Loucy (cell line): ENCODE measurements around the gene AIF1.

Experiments used
- H2AFZ ChIP-seq: fragments of 200-600 bp; sonication (generic); 2 replicates; pipeline ENCODE4 v1.6.0; 2016; ENCODE audit warnings: antibody characterized with exemption, mild to moderate bottlenecking, low read length, moderate library complexity
- H3F3A ChIP-seq: fragments of 200-600 bp; 2 replicates; pipeline ENCODE4 v1.6.0; 2016; ENCODE audit warnings: antibody characterized with exemption, low read depth, mild to moderate bottlenecking
- H3K27me3 ChIP-seq: fragments of 200-600 bp; sonication (generic); 2 replicates; pipeline ENCODE4 v1.6.1; 2014; ENCODE audit warnings: low read length, mild to moderate bottlenecking; ENCODE audit not compliant: insufficient read depth, poor library complexity, severe bottlenecking
- H3K36me3 ChIP-seq: fragments of 200-600 bp; sonication (generic); 2 replicates; pipeline ENCODE4 v1.6.1; 2016; ENCODE audit warnings: low read length; ENCODE audit not compliant: insufficient read depth
- H3K4me1 ChIP-seq: fragments of 200-600 bp; sonication (generic); 2 replicates; pipeline ENCODE4 v1.5.1; 2014; ENCODE audit warnings: low read length, mild to moderate bottlenecking; ENCODE audit not compliant: insufficient read depth, poor library complexity, severe bottlenecking
- H3K4me2 ChIP-seq: fragments of 200-600 bp; sonication (generic); 2 replicates; pipeline ENCODE4 v1.6.0; 2014; ENCODE audit warnings: antibody characterized with exemption, low read length, low read depth, mild to moderate bottlenecking; ENCODE audit not compliant: poor library complexity, severe bottlenecking
- H3K4me3 ChIP-seq: fragments of 200-600 bp; sonication (generic); 2 replicates; pipeline ENCODE4 v1.5.1; 2014; ENCODE audit warnings: low read length, mild to moderate bottlenecking, mixed read lengths; ENCODE audit not compliant: poor library complexity, severe bottlenecking
- H3K79me2 ChIP-seq: fragments of 200-600 bp; sonication (generic); 2 replicates; pipeline ENCODE4 v1.6.1; 2014; ENCODE audit warnings: low read length; ENCODE audit not compliant: insufficient read depth
- H3K9ac ChIP-seq: fragments of 200-600 bp; sonication (generic); 2 replicates; pipeline ENCODE4 v1.6.0; 2014; ENCODE audit warnings: mild to moderate bottlenecking, low read depth, low read length, moderate library complexity; ENCODE audit not compliant: poor library complexity, severe bottlenecking
- H3K9me2 ChIP-seq: fragments of 200-600 bp; sonication (generic); replicated peaks from 2 replicates; pipeline ENCODE4 v1.6.1; 2016; ENCODE audit warnings: low read depth, low read length, mixed read lengths
- H3K9me3 ChIP-seq: fragments of 200-600 bp; sonication (generic); 2 replicates; pipeline ENCODE4 v1.6.1; 2014; ENCODE audit warnings: mild to moderate bottlenecking, antibody characterized with exemption, low read length, low read depth; ENCODE audit not compliant: insufficient read depth
- H4K20me1 ChIP-seq: fragments of 200-600 bp; sonication (generic); 2 replicates; pipeline ENCODE4 v1.6.0; 2014; ENCODE audit warnings: antibody characterized with exemption, low read length, mild to moderate bottlenecking; ENCODE audit not compliant: insufficient read depth, poor library complexity, severe bottlenecking
- CTCF ChIP-seq: fragments of 200-600 bp; sonication (generic); conservative IDR thresholded peaks from 2 replicates; pipeline ENCODE4 v1.5.1; 2014; ENCODE audit warnings: mild to moderate bottlenecking, antibody characterized with exemption, low read length
- EZH2phosphoT487 ChIP-seq: fragments of 200-600 bp; IDR thresholded peaks from 2 replicates; pipeline ENCODE4 v1.6.1; 2018; ENCODE audit warnings: antibody characterized with exemption, mild to moderate bottlenecking, moderate library complexity, borderline replicate concordance

Gene AIF1

GRCh38 chr6:31574106-31575061, 40.6 kb upstream of the AIF1 start:
- H3K4me3 ChIP-seq: no peak overlapping the region
- H3K27me3 ChIP-seq: no peaks in the 10 kb centered on the region
- H3K4me1 ChIP-seq: peaks cover 71% of the 10 kb centered on the region
- peak overlapping the region; percentile 11 for H3K9ac ChIP-seq
- no peaks in the 10 kb centered on the region for H3F3A ChIP-seq
- no peaks in the 10 kb centered on the region for H3K79me2 ChIP-seq
- no peaks in the 10 kb centered on the region for H3K9me3 ChIP-seq
- no peaks in the 10 kb centered on the region for H3K36me3 ChIP-seq
- no peak overlapping the region for H3K4me2 ChIP-seq
- H3K9me2 ChIP-seq: no peaks in the 10 kb centered on the region
- TF ChIP-seq EZH2phosphoT487 (no peak), CTCF (peak; percentile 39; the same call in 1 of the 2 replicates)
- no peak overlapping the region for H2AFZ ChIP-seq
- no peaks in the 10 kb centered on the region for H4K20me1 ChIP-seq

GRCh38 chr6:31575335-31575901, 39.6 kb upstream of the AIF1 start, which contains the start of gene TNF:
Gene TNF (plus strand): TSS chr6:31575565. CDS start chr6:31575742, 177 bp downstream.
- H3K79me2 ChIP-seq: no peaks in the 10 kb centered on the region
- peak within 1 kb of the TSS; percentile 52 for H3K4me2 ChIP-seq
- TF ChIP-seq EZH2phosphoT487 (no peak), CTCF (no peak)

GRCh38 chr6:31575952-31576685, 38.9 kb upstream of the AIF1 start:
- TF ChIP-seq CTCF (no peak), EZH2phosphoT487 (no peak)
- H3F3A ChIP-seq: no peaks in the 10 kb centered on the region
- peak overlapping the region; percentile 49 for H3K4me3 ChIP-seq
- no peaks in the 10 kb centered on the region for H3K9me2 ChIP-seq
- peak overlapping the region; percentile 52 for H3K4me2 ChIP-seq
- H3K4me1 ChIP-seq: peaks cover 67% of the 10 kb centered on the region
- no peak overlapping the region for H2AFZ ChIP-seq
- no peaks in the 10 kb centered on the region for H3K36me3 ChIP-seq
- H3K79me2 ChIP-seq: peaks cover 2% of the 10 kb centered on the region
- H4K20me1 ChIP-seq: no peaks in the 10 kb centered on the region
- no peaks in the 10 kb centered on the region for H3K9me3 ChIP-seq
- peak overlapping the region; percentile 54 for H3K9ac ChIP-seq
- no peaks in the 10 kb centered on the region for H3K27me3 ChIP-seq

More at GRCh38 chr6:31575335-31575901, 39.6 kb upstream of the AIF1 start, which contains the start of gene TNF:
- peaks cover 72% of the 10 kb centered on the region for H3K4me1 ChIP-seq
- H3K27me3 ChIP-seq: no peaks in the 10 kb centered on the region
- no peaks in the 10 kb centered on the region for H4K20me1 ChIP-seq
- H3K36me3 ChIP-seq: no peaks in the 10 kb centered on the region
- no peaks in the 10 kb centered on the region for H3K9me2 ChIP-seq
- no peaks in the 10 kb centered on the region for H3K9me3 ChIP-seq
- H3F3A ChIP-seq: no peaks in the 10 kb centered on the region
- no peak within 1 kb of the TSS for H2AFZ ChIP-seq
- peak within 1 kb of the TSS; percentile 54 for H3K9ac ChIP-seq
- peak within 1 kb of the TSS; percentile 49 for H3K4me3 ChIP-seq
